Retinal pigment epithelial cell (primary cell): ENCODE measurements around the gene PPP1R3A.

Source experiments
- DNase-seq: peaks from one replicate; pipeline ENCODE4 v3.0.0-alpha.2; 2010; ENCODE audit warnings: low read depth
- H3K4me3 ChIP-seq: 2 replicates; pipeline ENCODE4 v1.5.1; 2011; ENCODE audit warnings: mild to moderate bottlenecking, low read length, control low read depth, moderate library complexity
- CTCF ChIP-seq: conservative IDR thresholded peaks from 2 replicates; pipeline ENCODE4 v1.5.1; 2011; ENCODE audit warnings: low read depth, low read length, control low read depth, inconsistent platforms

PPP1R3A gene

GRCh38 chr7:113883096-113883495 lies 35.7 kb downstream of the PPP1R3A start:
- no peak for DNase-seq
- no peak for TF ChIP-seq CTCF
- H3K4me3 ChIP-seq: no peak overlapping the region

GRCh38 chr7:113880559-113880958 lies 38.2 kb downstream of the PPP1R3A start:
- no peak for DNase-seq
- no peak for TF ChIP-seq CTCF
- no peak overlapping the region for H3K4me3 ChIP-seq

- no peak for TF ChIP-seq CTCF
- no peak overlapping the region for H3K4me3 ChIP-seq
- no peak for DNase-seq
Observed at GRCh38 chr7:113878394-113878992, 40.3 kb downstream of the PPP1R3A start.

- H3K4me3 ChIP-seq: no peak overlapping the region
- TF ChIP-seq CTCF: no peak
- no peak for DNase-seq
Observed at GRCh38 chr7:113875224-113875623, 43.6 kb downstream of the PPP1R3A start.

- no peak overlapping the region for H3K4me3 ChIP-seq
- DNase-seq: no peak
- no peak for TF ChIP-seq CTCF
Observed at GRCh38 chr7:113873554-113874151, 45.2 kb downstream of the PPP1R3A start.

GRCh38 chr7:113872981-113873380 lies 45.8 kb downstream of the PPP1R3A start:
- DNase-seq: no peak
- no peak for TF ChIP-seq CTCF

GRCh38 chr7:113867325-113867724 lies 51.5 kb downstream of the PPP1R3A start:
- no peak overlapping the region for H3K4me3 ChIP-seq

More at GRCh38 chr7:113872981-113873380, 45.8 kb downstream of the PPP1R3A start:
- no peak overlapping the region for H3K4me3 ChIP-seq

More at GRCh38 chr7:113867325-113867724, 51.5 kb downstream of the PPP1R3A start:
- no peak for DNase-seq
- TF ChIP-seq CTCF: no peak
